ENCODE results near the gene LZTR1.

LZTR1 gene

DNA sequence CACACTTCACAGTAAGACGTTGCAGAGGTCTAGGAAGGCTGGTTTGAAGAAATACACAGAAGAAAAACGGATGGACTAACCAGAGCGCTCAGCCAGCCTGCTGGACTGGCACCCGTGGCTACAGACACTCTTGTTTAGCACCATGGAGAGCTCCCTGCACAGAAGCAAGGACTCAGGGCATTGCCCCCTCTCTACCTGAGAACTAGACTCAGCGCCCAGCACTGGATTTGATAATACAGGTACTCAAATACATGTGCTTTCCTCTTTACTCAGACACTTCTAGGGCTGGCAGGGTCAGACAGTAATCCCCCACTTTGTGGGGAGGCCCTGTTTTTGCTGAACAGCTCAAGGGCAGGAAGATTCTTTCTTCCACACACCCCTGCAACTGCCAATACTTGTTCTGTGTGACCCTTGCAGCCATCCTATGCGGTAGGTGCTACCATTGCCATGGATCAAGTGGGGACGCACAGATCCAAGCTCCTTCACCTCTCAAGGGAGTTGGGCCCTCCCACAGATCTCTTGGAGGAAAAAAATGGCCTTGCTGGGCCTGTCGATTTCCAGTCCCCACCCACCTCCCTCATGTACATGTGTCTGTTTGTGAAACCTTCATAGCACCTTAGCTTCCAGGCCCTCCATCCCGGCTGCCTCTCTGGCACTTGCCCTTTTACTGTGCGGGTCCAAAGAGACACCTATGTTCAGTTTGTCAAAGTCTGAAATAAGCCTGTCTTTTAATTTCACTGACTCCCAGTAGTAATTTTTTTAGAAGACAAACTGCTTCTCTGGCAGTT is 27.7 kb downstream of the LZTR1 start:
- H3K9me3 ChIP-seq (ENCODE audit: severe bottlenecking): no peaks in the 10 kb centered on the region
- H3K27ac ChIP-seq: no peak overlapping the region
- TF ChIP-seq, protein P1, sequence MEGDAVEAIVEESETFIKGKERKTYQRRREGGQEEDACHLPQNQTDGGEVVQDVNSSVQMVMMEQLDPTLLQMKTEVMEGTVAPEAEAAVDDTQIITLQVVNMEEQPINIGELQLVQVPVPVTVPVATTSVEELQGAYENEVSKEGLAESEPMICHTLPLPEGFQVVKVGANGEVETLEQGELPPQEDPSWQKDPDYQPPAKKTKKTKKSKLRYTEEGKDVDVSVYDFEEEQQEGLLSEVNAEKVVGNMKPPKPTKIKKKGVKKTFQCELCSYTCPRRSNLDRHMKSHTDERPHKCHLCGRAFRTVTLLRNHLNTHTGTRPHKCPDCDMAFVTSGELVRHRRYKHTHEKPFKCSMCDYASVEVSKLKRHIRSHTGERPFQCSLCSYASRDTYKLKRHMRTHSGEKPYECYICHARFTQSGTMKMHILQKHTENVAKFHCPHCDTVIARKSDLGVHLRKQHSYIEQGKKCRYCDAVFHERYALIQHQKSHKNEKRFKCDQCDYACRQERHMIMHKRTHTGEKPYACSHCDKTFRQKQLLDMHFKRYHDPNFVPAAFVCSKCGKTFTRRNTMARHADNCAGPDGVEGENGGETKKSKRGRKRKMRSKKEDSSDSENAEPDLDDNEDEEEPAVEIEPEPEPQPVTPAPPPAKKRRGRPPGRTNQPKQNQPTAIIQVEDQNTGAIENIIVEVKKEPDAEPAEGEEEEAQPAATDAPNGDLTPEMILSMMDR (IDR thresholded peaks at IDR 0.05; ENCODE audit: low read depth, low read length): no peak
- no peak overlapping the region for H3K4me3 ChIP-seq (ENCODE audit: low read depth, low read length)
- H3K27me3 ChIP-seq (ENCODE audit: insufficient read depth, low read depth, severe bottlenecking): no peaks in the 10 kb centered on the region
- peaks cover 35% of the 10 kb centered on the region for H3K36me3 ChIP-seq
- DNase-seq: no peak

DNA sequence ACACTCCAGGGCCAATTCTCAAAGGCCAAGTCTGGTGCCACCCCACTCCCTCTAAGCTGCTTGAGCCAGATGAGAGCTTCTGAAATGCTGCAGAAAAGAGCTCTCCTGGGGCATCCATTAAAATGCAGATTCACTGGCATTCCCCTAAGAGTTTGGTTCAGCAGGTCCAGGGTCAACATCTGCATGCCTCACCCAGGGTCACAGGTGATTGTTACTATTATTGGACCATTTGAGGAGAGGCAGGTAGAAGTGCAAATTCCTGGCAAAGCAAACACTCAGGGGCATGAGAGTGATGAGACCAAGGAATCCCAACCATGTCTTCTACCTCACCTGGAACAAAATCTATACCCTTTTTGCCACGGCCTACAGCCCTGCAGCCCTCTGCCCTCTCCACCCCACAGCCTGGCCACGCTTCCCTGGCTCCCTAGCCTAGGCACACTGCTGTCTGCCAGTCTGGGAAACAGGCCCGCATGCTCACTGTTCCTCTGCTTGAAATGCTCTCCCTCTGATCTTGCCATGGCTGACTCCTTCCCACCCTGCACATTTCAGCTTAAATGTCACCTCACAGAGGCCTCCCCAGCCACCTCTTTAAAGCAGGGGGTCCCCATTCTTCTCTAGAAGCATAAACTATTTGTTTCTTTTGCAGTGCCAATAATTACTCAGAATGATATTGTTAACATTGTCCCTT is 28.5 kb downstream of the LZTR1 start:
- H3K27ac ChIP-seq: no peak overlapping the region
- H3K27me3 ChIP-seq (ENCODE audit: insufficient read depth, low read depth, severe bottlenecking): no peaks in the 10 kb centered on the region
- H3K36me3 ChIP-seq: peaks cover 30% of the 10 kb centered on the region
- TF ChIP-seq, protein P1 (IDR thresholded peaks at IDR 0.05; ENCODE audit: low read depth, low read length): no peak
- H3K9me3 ChIP-seq (ENCODE audit: severe bottlenecking): no peaks in the 10 kb centered on the region
- no peak overlapping the region for H3K4me3 ChIP-seq (ENCODE audit: low read depth, low read length)
- no peak for DNase-seq

GRCh38 chr22:21012446-21013407 is 30.6 kb downstream of the LZTR1 start:
- H3K27me3 ChIP-seq (ENCODE audit: insufficient read depth, low read depth, severe bottlenecking): no peaks in the 10 kb centered on the region
- DNase-seq: no peak
- peaks cover 16% of the 10 kb centered on the region for H3K36me3 ChIP-seq
- peak overlapping the region; percentile 67; the same call in 1 of the 2 replicates for H3K4me3 ChIP-seq (ENCODE audit: low read depth, low read length)
- H3K9me3 ChIP-seq (ENCODE audit: severe bottlenecking): no peaks in the 10 kb centered on the region
- peak overlapping the region; percentile 86 for H3K27ac ChIP-seq
- TF ChIP-seq, protein P1 (IDR thresholded peaks at IDR 0.05; ENCODE audit: low read depth, low read length): no peak

DNA sequence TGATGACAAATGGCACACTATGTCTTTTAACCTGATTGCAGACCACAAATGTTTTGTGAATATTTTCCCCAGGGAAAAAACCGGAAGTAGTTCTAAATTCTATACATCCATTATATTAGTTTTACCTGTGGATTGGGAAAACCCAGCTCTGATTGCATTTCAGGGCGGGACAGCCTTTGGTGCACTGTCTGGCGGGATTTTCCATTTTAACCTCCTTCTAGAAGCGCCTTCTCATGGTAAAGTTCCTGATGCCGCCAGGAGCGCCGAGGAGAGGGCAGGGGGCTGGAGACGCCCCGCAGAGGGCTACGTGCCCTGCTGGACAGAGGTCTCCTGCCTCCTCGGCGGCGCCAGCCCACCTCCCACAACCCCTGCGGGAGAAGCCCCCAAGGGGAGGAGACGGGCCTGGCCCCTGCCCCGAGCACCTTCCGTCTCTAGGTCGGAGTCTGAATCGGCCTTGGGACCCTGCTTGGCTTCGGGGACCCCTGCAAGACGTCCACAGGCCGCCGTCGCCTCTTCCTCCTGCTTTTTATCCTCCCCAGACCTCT is 31.6 kb downstream of the LZTR1 start:
- no peak for DNase-seq
- no peaks in the 10 kb centered on the region for H3K27me3 ChIP-seq (ENCODE audit: insufficient read depth, low read depth, severe bottlenecking)
- H3K27ac ChIP-seq: peak overlapping the region; percentile 86
- peaks cover 10% of the 10 kb centered on the region for H3K36me3 ChIP-seq
- no peaks in the 10 kb centered on the region for H3K9me3 ChIP-seq (ENCODE audit: severe bottlenecking)
- H3K4me3 ChIP-seq (ENCODE audit: low read depth, low read length): peak overlapping the region; percentile 67
- TF ChIP-seq, protein P1 (IDR thresholded peaks at IDR 0.05; ENCODE audit: low read depth, low read length): no peak

DNA sequence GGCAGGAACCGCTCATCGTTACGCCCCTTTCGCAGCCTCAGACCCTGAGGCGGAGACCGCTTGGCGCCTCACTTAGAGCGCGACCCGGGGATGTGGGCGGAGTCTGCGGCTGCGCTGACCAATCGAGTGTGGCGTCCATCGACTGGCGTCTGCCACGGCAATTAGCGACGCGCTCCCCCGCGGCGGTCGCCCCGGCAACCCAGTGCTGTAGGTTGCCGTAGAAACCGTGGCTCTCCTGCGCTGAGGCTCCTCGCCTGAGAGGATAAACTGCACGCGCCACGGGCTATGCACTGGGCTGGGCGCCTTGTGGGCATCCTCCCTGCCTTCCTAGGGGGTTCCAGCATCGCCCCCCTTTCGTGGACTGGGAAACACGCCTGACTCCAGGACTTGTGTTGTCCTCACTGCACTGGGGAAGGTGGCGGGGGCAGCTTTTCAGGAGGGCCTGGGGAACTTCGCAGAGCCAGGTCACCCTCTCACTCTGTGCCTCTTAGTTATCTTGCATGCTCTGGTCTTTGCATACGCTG is 32.2 kb downstream of the LZTR1 start:
- Histone ChIP-seq H3K27ac (peak overlapping the region; percentile 86), H3K9me3 (ENCODE audit: severe bottlenecking) (no peaks in the 10 kb centered on the region), H3K4me3 (ENCODE audit: low read depth, low read length) (peak overlapping the region; percentile 67), H3K36me3 (peaks cover 9% of the 10 kb centered on the region), H3K27me3 (ENCODE audit: insufficient read depth, low read depth, severe bottlenecking) (no peaks in the 10 kb centered on the region)
- DNase-seq: peak; percentile 98
- TF ChIP-seq, protein P1 (IDR thresholded peaks at IDR 0.05; ENCODE audit: low read depth, low read length): no peak
